A673 (cell line): ENCODE measurements around the gene OR4C13. TPM values are rescaled to one million over a fixed set of nuclear protein-coding genes. Genes with fewer than 3 reads are reported as not detected.
"Not testable (repeated sequence)": the region's sequence is repeated elsewhere in the genome, so short reads cannot be mapped to it uniquely, and the experiment has no call there.

ENCODE experiments used
- Bru-seq: library from RNA; stranded (reverse); fragments of 400-500 nt; gene quantifications from one replicate; lab custom pipeline; 2021; lab: Mats Ljungman, UMichigan
- BruChase-seq, 2 experiments: library from RNA; stranded (reverse); fragments of 400-500 nt; gene quantifications; one replicate each; lab custom pipeline; 2021; lab: Mats Ljungman, UMichigan
- BruUV-seq: library from RNA; stranded (reverse); fragments of 400-500 nt; replicated peaks from 2 replicates; lab custom pipeline; 2021; lab: Mats Ljungman, UMichigan
- CTCF ChIA-PET: fragments of 300-600 bp; sonication (Branson Sonifier 250); formaldehyde crosslinking; loops from one replicate; lab custom pipeline; 2022; ENCODE audit warnings: antibody characterized with exemption; lab: Charles Lee
- POLR2A ChIA-PET: fragments of 300-600 bp; sonication (Branson Sonifier 250); formaldehyde crosslinking; loops from one replicate; lab custom pipeline; 2022; ENCODE audit warnings: antibody characterized with exemption; ENCODE audit not compliant: low non-redundant PET; lab: Charles Lee
- DNase-seq: peaks from one replicate; pipeline ENCODE4 v3.0.0-alpha.2; 2015; ENCODE audit warnings: low spot score
- H3K27ac ChIP-seq: fragments of 200-600 bp; sonication (generic); 2 replicates; pipeline ENCODE4 v1.5.1; 2016; ENCODE audit warnings: mixed run types, low read depth, mild to moderate bottlenecking, mixed read lengths, antibody characterized with exemption, low read length; ENCODE audit not compliant: poor library complexity, severe bottlenecking
- H3K27me3 ChIP-seq: fragments of 200-600 bp; sonication (generic); replicated peaks from 2 replicates; pipeline ENCODE4 v1.6.1; 2017; ENCODE audit warnings: mixed run types, low read depth, mild to moderate bottlenecking, mixed read lengths, antibody characterized with exemption, low read length; ENCODE audit not compliant: insufficient read depth, poor library complexity
- H3K36me3 ChIP-seq: fragments of 200-600 bp; sonication (generic); 2 replicates; pipeline ENCODE4 v1.6.1; 2016; ENCODE audit warnings: mixed run types, mild to moderate bottlenecking, mixed read lengths, antibody characterized with exemption, low read length; ENCODE audit not compliant: insufficient read depth, poor library complexity, severe bottlenecking
- H3K4me1 ChIP-seq: fragments of 200-600 bp; sonication (generic); 2 replicates; pipeline ENCODE4 v1.6.1; 2017; ENCODE audit warnings: mixed run types, mild to moderate bottlenecking, mixed read lengths, antibody characterized with exemption, low read length; ENCODE audit not compliant: insufficient read depth, poor library complexity, severe bottlenecking
- H3K4me3 ChIP-seq: fragments of 200-600 bp; sonication (generic); 2 replicates; pipeline ENCODE4 v1.5.1; 2016; ENCODE audit warnings: low read depth, mixed run types, mild to moderate bottlenecking, mixed read lengths, low read length; ENCODE audit not compliant: poor library complexity, severe bottlenecking
- H3K9me3 ChIP-seq: fragments of 200-600 bp; sonication (generic); 2 replicates; pipeline ENCODE4 v1.6.1; 2016; ENCODE audit warnings: mixed run types, low read depth, mild to moderate bottlenecking, mixed read lengths, antibody characterized with exemption, low read length; ENCODE audit not compliant: poor library complexity, severe bottlenecking
- CTCF ChIP-seq: fragments of 300-800, 200-600 bp; sonication (generic); conservative IDR thresholded peaks from 2 replicates; pipeline ENCODE4 v1.5.1; 2017; ENCODE audit warnings: low read depth, mild to moderate bottlenecking, antibody characterized with exemption, low read length, moderate library complexity, mixed read lengths
- EZH2 ChIP-seq: fragments of 200-600 bp; sonication (generic); IDR thresholded peaks from 2 replicates; pipeline ENCODE4 v1.6.1; 2017; ENCODE audit warnings: borderline replicate concordance, low read depth, mild to moderate bottlenecking, mixed read lengths, antibody characterized with exemption, low read length; ENCODE audit not compliant: poor library complexity, severe bottlenecking
- intact Hi-C: fragments of 100-400 bp; cut with micrococcal nuclease; formaldehyde crosslinking; loops from one replicate; pipeline ENCODE4 v1.10.0; 2022; ENCODE audit not compliant: unreplicated experiment
- long read RNA-seq: library from polyadenylated mRNA; stranded (forward); transcript quantifications from one replicate; pipeline ENCODE4 v2.0.0, GENCODE V29; 2022
- total RNA-seq: library from RNA; stranded (reverse); gene quantifications from 2 replicates; pipeline ENCODE4 v1.2.3, GENCODE V29; 2021

OR4C13 gene
- not detected in 2 replicates for total RNA-seq
- not detected for Bru-seq, nascent RNA
- BruChase-seq, experiment 1, labeled RNA remaining after a 2-hour chase = not detected
- not detected for BruChase-seq, experiment 2, labeled RNA remaining after a 6-hour chase
- long read RNA-seq = 0 reads

- TF ChIP-seq EZH2 (no peak), CTCF (no peak)
- no peaks in the 10 kb centered on the region for H3K4me1 ChIP-seq
- no peaks in the 10 kb centered on the region for H3K27me3 ChIP-seq
- no peaks in the 10 kb centered on the region for H3K36me3 ChIP-seq
- H3K4me3 ChIP-seq = no peak within 1 kb of the TSS
- BruUV-seq = no TSS peak
- ChIA-PET POLR2A (no interaction called here), CTCF (no interaction called here)
- H3K27ac ChIP-seq = no peak within 1 kb of the TSS
- H3K9me3 ChIP-seq = peaks cover 36% of the 10 kb centered on the region
- intact Hi-C loops = no loop called here
- no peak for DNase-seq
Measured at GRCh38 chr11:49952091-49952490, at the start of gene OR4C13. Gene OR4C13 (plus strand): TSS chr11:49952391. CDS start chr11:49952423, 32 bp downstream.

- intact Hi-C loops, BruUV-seq, POLR2A ChIA-PET: not testable (repeated sequence)
Measured at GRCh38 chr11:49911516-49911915, 40.7 kb upstream of the OR4C13 start.

GRCh38 chr11:49948701-49949100, 3.5 kb upstream of the OR4C13 start:
- DNase-seq, H3K27me3 ChIP-seq, CTCF ChIA-PET, BruUV-seq, H3K4me3 ChIP-seq, H3K36me3 ChIP-seq, H3K4me1 ChIP-seq, POLR2A ChIA-PET, H3K27ac ChIP-seq, intact Hi-C loops: not testable (repeated sequence)
- peaks cover 31% of the 10 kb centered on the region for H3K9me3 ChIP-seq

More at GRCh38 chr11:49911516-49911915, 40.7 kb upstream of the OR4C13 start:
- H3K4me1 ChIP-seq, H3K27me3 ChIP-seq, DNase-seq, H3K4me3 ChIP-seq, H3K36me3 ChIP-seq, H3K27ac ChIP-seq, CTCF ChIA-PET: not testable (repeated sequence)
- H3K9me3 ChIP-seq = peaks cover 54% of the 10 kb centered on the region

- intact Hi-C loops, DNase-seq, CTCF ChIA-PET, H3K27me3 ChIP-seq, H3K27ac ChIP-seq, H3K36me3 ChIP-seq, POLR2A ChIA-PET, BruUV-seq, H3K4me3 ChIP-seq, H3K4me1 ChIP-seq: not testable (repeated sequence)
- H3K9me3 ChIP-seq = peaks cover 38% of the 10 kb centered on the region
Measured at GRCh38 chr11:49973439-49973838, 21.2 kb downstream of the OR4C13 start.

GRCh38 chr11:49982435-49982834, 30.2 kb downstream of the OR4C13 start, which contains the start of gene OR4C12:
Gene OR4C12 (minus strand): TSS chr11:49982535. CDS start chr11:49982501, 34 bp downstream.
- H3K27ac ChIP-seq, H3K4me3 ChIP-seq, H3K4me1 ChIP-seq, POLR2A ChIA-PET, H3K27me3 ChIP-seq, BruUV-seq, CTCF ChIA-PET, DNase-seq, H3K36me3 ChIP-seq: not testable (repeated sequence)
- peaks cover 22% of the 10 kb centered on the region for H3K9me3 ChIP-seq
- intact Hi-C loops = loop anchor here (5.0 kb wide), 3 partner anchors 35 to 1675 kb away; partner anchors contain the start of genes OR4C45 and OR4S1
